Measurements from ENCODE around the gene PDXP.

The PDXP gene

GRCh38 chr22:37713761-37714160 is 55.2 kb downstream of the PDXP start:
- 97% methylated on average over 7 of the region's 7 CpGs for WGBS (ENCODE audit: insufficient coverage)
- CTCF ChIA-PET, result no interaction called here
- no peak overlapping the region for H3K4me3 ChIP-seq (ENCODE audit: control insufficient read depth in 1 of 7, extremely low read depth in 1 of 7, insufficient read depth in 4 of 7, low read depth in 2 of 7, low read length in 6 of 7)
- peaks cover 0 to 4% (median 0%) of the 10 kb centered on the region in 4 experiments for H3K36me3 ChIP-seq (ENCODE audit: control insufficient read depth in 4 of 4, insufficient read depth in 4 of 4, low read length in 3 of 4)
- H3K27ac ChIP-seq (ENCODE audit: insufficient read depth in 1 of 2, low read depth in 1 of 2, low read length in 2 of 2, poor library complexity in 1 of 2, severe bottlenecking in 2 of 2), result no peak overlapping the region
- no peaks in the 10 kb centered on the region for H3K27me3 ChIP-seq (replicated peaks in 2 of 5; ENCODE audit: control insufficient read depth in 4 of 5, insufficient read depth in 5 of 5, low read length in 4 of 5)
- POLR2A ChIA-PET, result interaction anchor here (0.6 kb wide), 1 partner anchor 14 kb away, joined by 4 read pairs; no protein-coding TSS in a partner anchor
- peaks cover 0 to 2% (median 1%) of the 10 kb centered on the region in 4 experiments for H3K4me1 ChIP-seq (ENCODE audit: control extremely low read depth in 1 of 4, control insufficient read depth in 4 of 4, insufficient read depth in 4 of 4, low read length in 3 of 4)
- DNase-seq, result no peak
- no peaks in the 10 kb centered on the region for H3K9me3 ChIP-seq (ENCODE audit: control extremely low read depth in 1 of 5, control insufficient read depth in 4 of 5, insufficient read depth in 2 of 5, low read depth in 1 of 5, low read length in 4 of 5)

- no peak for DNase-seq
- H3K27ac ChIP-seq (ENCODE audit: insufficient read depth in 1 of 2, low read depth in 1 of 2, low read length in 2 of 2, poor library complexity in 1 of 2, severe bottlenecking in 2 of 2), result no peak overlapping the region
- H3K4me3 ChIP-seq (ENCODE audit: control insufficient read depth in 1 of 7, extremely low read depth in 1 of 7, insufficient read depth in 4 of 7, low read depth in 2 of 7, low read length in 6 of 7), result no peak overlapping the region
- peaks cover 0 to 4% (median 0%) of the 10 kb centered on the region in 4 experiments for H3K36me3 ChIP-seq (ENCODE audit: control insufficient read depth in 4 of 4, insufficient read depth in 4 of 4, low read length in 3 of 4)
- CTCF ChIA-PET, result interaction anchor here (1.1 kb wide), 1 partner anchor 71 kb away, joined by 3 read pairs; no protein-coding TSS in a partner anchor
- no peaks in the 10 kb centered on the region for H3K9me3 ChIP-seq (ENCODE audit: control extremely low read depth in 1 of 5, control insufficient read depth in 4 of 5, insufficient read depth in 2 of 5, low read depth in 1 of 5, low read length in 4 of 5)
- H3K27me3 ChIP-seq (replicated peaks in 2 of 5; ENCODE audit: control insufficient read depth in 4 of 5, insufficient read depth in 5 of 5, low read length in 4 of 5), result no peaks in the 10 kb centered on the region
- H3K4me1 ChIP-seq (ENCODE audit: control extremely low read depth in 1 of 4, control insufficient read depth in 4 of 4, insufficient read depth in 4 of 4, low read length in 3 of 4), result peaks cover 0 to 2% (median 0%) of the 10 kb centered on the region in 4 experiments
- 100% methylated on average over 2 of the region's 2 CpGs for WGBS (ENCODE audit: insufficient coverage)
- POLR2A ChIA-PET, result no interaction called here
These were observed 56.1 kb downstream of the PDXP start for GRCh38 chr22:37714634-37715033.

GRCh38 chr22:37715760-37716159 is 57.2 kb downstream of the PDXP start:
- no peak overlapping the region for H3K27ac ChIP-seq (ENCODE audit: insufficient read depth in 1 of 2, low read depth in 1 of 2, low read length in 2 of 2, poor library complexity in 1 of 2, severe bottlenecking in 2 of 2)
- H3K4me3 ChIP-seq (ENCODE audit: control insufficient read depth in 1 of 7, extremely low read depth in 1 of 7, insufficient read depth in 4 of 7, low read depth in 2 of 7, low read length in 6 of 7), result no peak overlapping the region
- H3K4me1 ChIP-seq (ENCODE audit: control extremely low read depth in 1 of 4, control insufficient read depth in 4 of 4, insufficient read depth in 4 of 4, low read length in 3 of 4), result peaks cover 0 to 2% (median 0%) of the 10 kb centered on the region in 4 experiments
- no peak for DNase-seq
- 96% methylated on average over 6 of the region's 7 CpGs for WGBS (ENCODE audit: insufficient coverage)
- no peaks in the 10 kb centered on the region for H3K27me3 ChIP-seq (replicated peaks in 2 of 5; ENCODE audit: control insufficient read depth in 4 of 5, insufficient read depth in 5 of 5, low read length in 4 of 5)
- ChIA-PET POLR2A (no interaction called here), CTCF (interaction anchor here (1.1 kb wide), 1 partner anchor 15 kb away, joined by 6 read pairs; no protein-coding TSS in a partner anchor)
- no peaks in the 10 kb centered on the region for H3K9me3 ChIP-seq (ENCODE audit: control extremely low read depth in 1 of 5, control insufficient read depth in 4 of 5, insufficient read depth in 2 of 5, low read depth in 1 of 5, low read length in 4 of 5)
- H3K36me3 ChIP-seq (ENCODE audit: control insufficient read depth in 4 of 4, insufficient read depth in 4 of 4, low read length in 3 of 4), result peaks cover 0 to 4% (median 0%) of the 10 kb centered on the region in 4 experiments

All from common myeloid progenitor, CD34-positive (primary cell).